Ovary (tissue), 9 donors: ENCODE results near the gene FREM2. TPM values are rescaled to one million over a fixed set of nuclear protein-coding genes. Genes with fewer than 3 reads are reported as not detected.

Experiments
- DNase-seq, 5 donors: peaks; one replicate each; pipeline ENCODE4 v3.0.0-alpha.2; 2019 to 2020
- H3K27ac ChIP-seq, 2 donors: fragments of 200-600 bp; one replicate each; pipeline versions ENCODE4 v1.5.1 to v1.8.0; 2019 to 2022
- H3K27me3 ChIP-seq: fragments of 200-600 bp; one replicate; pipeline ENCODE4 v1.8.0; 2022
- H3K36me3 ChIP-seq: fragments of 200-600 bp; sonication (generic); one replicate; pipeline ENCODE4 v1.5.1; 2019
- H3K4me1 ChIP-seq: one replicate; pipeline ENCODE4 v1.8.1; 2013; ENCODE audit warnings: mild to moderate bottlenecking, moderate library complexity; ENCODE audit not compliant: insufficient read depth
- H3K4me3 ChIP-seq: fragments of 200-600 bp; sonication (generic); one replicate; pipeline ENCODE4 v1.5.1; 2017
- H3K9me3 ChIP-seq, 2 donors: fragments of 200-600 bp in 1 of 2; sonication (generic) in 1 of 2; one replicate each; pipeline versions ENCODE4 v1.5.1 to v1.8.1; 2013 to 2019; ENCODE audit warnings: mild to moderate bottlenecking in 1 of 2, moderate library complexity in 1 of 2
- CTCF ChIP-seq, 3 donors: fragments of 450-650 bp in 2 of 3; fragments of 200-600 bp in 1 of 3; IDR thresholded peaks; one replicate each; pipeline versions ENCODE4 v1.5.1 to v1.8.0; 2016 to 2022; ENCODE audit warnings: antibody characterized with exemption in 3 of 3, mild to moderate bottlenecking in 1 of 3
- EP300 ChIP-seq: sonication (generic); formaldehyde crosslinking; IDR thresholded peaks from one replicate; pipeline ENCODE4 v1.6.1; 2017; ENCODE audit warnings: antibody characterized with exemption
- POLR2A ChIP-seq: fragments of 450-650 bp; IDR thresholded peaks from one replicate; pipeline ENCODE4 v1.6.1; 2017; ENCODE audit warnings: antibody characterized with exemption, mild to moderate bottlenecking, moderate library complexity
- WGBS, 3 donors: extraction: QIAGEN DNeasy Blood & Tissue Kit in 1 of 3; methylation state at CpG; one replicate each; pipeline versions ENCODE4 v1.1.5 to v1.1.7; 2013 to 2017; 5-methylcytosine and 5-hydroxymethylcytosine counted together
- intact Hi-C, 4 donors: fragments of 100-400 bp; cut with DNase I; formaldehyde crosslinking; loops; one replicate each; pipeline versions ENCODE4 v1.11.0 to v1.15.1; 2022 to 2023
- polyA plus RNA-seq, 2 donors: library from polyadenylated mRNA; stranded (reverse); fragments of 200-250 nt in 1 of 2; fragments of 350-450 nt in 1 of 2; fragmentation: Illumina TruSeq in 1 of 2; extraction: RNeasy Lipid Tissue Mini Kit (QIAGEN cat#74804) in 1 of 2; gene quantifications; one replicate each; pipeline ENCODE4 v1.2.3, GENCODE V29; 2013 to 2014
- total RNA-seq, 7 donors: library from RNA; depleted of rRNA in 2 of 7; stranded (reverse); fragments of >200 nt in 2 of 7; fragmentation: NEBNext Ultra II Directional in 3 of 7; extraction: Animal tissue kit (Norgen Biotek cat#: 25700) in 3 of 7; gene quantifications; one replicate each; pipeline versions ENCODE4 v1.1.0 to v1.2.4, GENCODE V29; 2016 to 2023
- donor health status: DM: no; HTN: no; CAD: no; lungs with moderate emphysema.
- donor health status: DM: no; HTN: no; CAD: no.
- donor health status: Bipolar disorder and iron deficiency.
- donor health status: DM: yes; HTN: yes; CAD: no.
- donor health status: DM: no; HTN: no; CAD: no.
- donor health status: DM: yes; HTN: yes; CAD: no.

FREM2 gene
- total and polyA plus RNA-seq, 9 donors = 0.27 to 4.0 (median 1.7) TPM

- no peaks in the 10 kb centered on the region for H3K27me3 ChIP-seq
- H3K4me3 ChIP-seq = no peak overlapping the region
- intact Hi-C loops = no loop called here
- no peaks in the 10 kb centered on the region for H3K9me3 ChIP-seq
- DNase-seq = no peak
- TF ChIP-seq CTCF (IDR thresholded peaks at IDR 0.05) = no peak
- TF ChIP-seq EP300 = no peak
- no peak for TF ChIP-seq POLR2A
- WGBS, 3 donors = 31 to 63% (median 53%) methylated on average over 1 of the region's 1 CpG
- no peaks in the 10 kb centered on the region for H3K36me3 ChIP-seq
- no peaks in the 10 kb centered on the region for H3K4me1 ChIP-seq
- no peak overlapping the region for H3K27ac ChIP-seq
These were observed 117.7 kb downstream of the FREM2 start for GRCh38 chr13:38804536-38804935.

GRCh38 chr13:38814331-38814730, 127.5 kb downstream of the FREM2 start:
- Histone ChIP-seq H3K4me3 (no peak overlapping the region), H3K36me3 (no peaks in the 10 kb centered on the region), H3K4me1 (no peaks in the 10 kb centered on the region), H3K27me3 (no peaks in the 10 kb centered on the region), H3K27ac (no peak overlapping the region), H3K9me3 (no peaks in the 10 kb centered on the region)
- no peak for TF ChIP-seq EP300
- TF ChIP-seq POLR2A = no peak
- no peak for TF ChIP-seq CTCF (IDR thresholded peaks at IDR 0.05)
- WGBS, 3 donors = 52 to 62% (median 57%) methylated on average over 1 of the region's 1 CpG
- intact Hi-C loops = no loop called here
- no peak for DNase-seq

GRCh38 chr13:38819053-38819452, 132.2 kb downstream of the FREM2 start:
- 44 to 50% (median 48%) methylated on average over 1 of the region's 1 CpG for WGBS, 3 donors
- no peaks in the 10 kb centered on the region for H3K27me3 ChIP-seq
- DNase-seq = peak in 3 of 5 donors; percentile 21 to 60 (median 29)
- no peak overlapping the region for H3K27ac ChIP-seq
- H3K36me3 ChIP-seq = no peaks in the 10 kb centered on the region
- TF ChIP-seq EP300 (no peak), POLR2A (no peak), CTCF (IDR thresholded peaks at IDR 0.05) (no peak)
- intact Hi-C loops = no loop called here
- H3K9me3 ChIP-seq = no peaks in the 10 kb centered on the region
- H3K4me1 ChIP-seq = no peaks in the 10 kb centered on the region
- no peak overlapping the region for H3K4me3 ChIP-seq

GRCh38 chr13:38819596-38819995, 132.7 kb downstream of the FREM2 start:
- TF ChIP-seq POLR2A (no peak), EP300 (no peak), CTCF (IDR thresholded peaks at IDR 0.05) (no peak)
- no peaks in the 10 kb centered on the region for H3K27me3 ChIP-seq
- H3K4me1 ChIP-seq = no peaks in the 10 kb centered on the region
- intact Hi-C loops = no loop called here
- 47 to 62% (median 53%) methylated on average over 2 of the region's 2 CpGs for WGBS, 3 donors
- H3K36me3 ChIP-seq = no peaks in the 10 kb centered on the region
- H3K27ac ChIP-seq = no peak overlapping the region
- no peak overlapping the region for H3K4me3 ChIP-seq
- no peaks in the 10 kb centered on the region for H3K9me3 ChIP-seq
- no peak for DNase-seq
